HTR-8/SVneo (cell line): ENCODE results near the gene MYH6.

Experiments used
- DNase-seq: peaks from one replicate; pipeline ENCODE4 v3.0.0; 2011; ENCODE audit warnings: low spot score, mixed read lengths; ENCODE audit not compliant: insufficient read length
- FAIRE-seq: peaks from 2 replicates; lab custom pipeline; 2011; peaks lifted over from hg19 to GRCh38; lab: Jason Lieb, UNC

The MYH6 gene

GRCh38 chr14:23346693-23347405, 61.2 kb downstream of the MYH6 start:
- DNase-seq (no peak), FAIRE-seq (no peak)

- FAIRE-seq (no peak), DNase-seq (no peak)
Observed at GRCh38 chr14:23345987-23346692, 61.9 kb downstream of the MYH6 start.

GRCh38 chr14:23344481-23344880, 63.6 kb downstream of the MYH6 start:
- FAIRE-seq (no peak), DNase-seq (no peak)

GRCh38 chr14:23339506-23340268, 68.4 kb downstream of the MYH6 start:
- no peak for FAIRE-seq
- DNase-seq, result no peak

- FAIRE-seq, result no peak
- DNase-seq, result no peak
Observed at GRCh38 chr14:23335623-23336022, 72.5 kb downstream of the MYH6 start.
